Tibial artery (tissue), 4 donors: Measurements from ENCODE around the gene ARMC7.
"Not testable (repeated sequence)": the region's sequence is repeated elsewhere in the genome, so short reads cannot be mapped to it uniquely, and the experiment has no call there.

Experiments
- DNase-seq, 2 donors: peaks; one replicate each; pipeline ENCODE4 v3.0.0-alpha.2; 2019
- H3K27ac ChIP-seq, 2 donors: fragments of 200-600 bp; sonication (generic) in 1 of 2; 1 replicate in 1 of 2; 2 replicates in 1 of 2; pipeline ENCODE4 v1.5.1; 2018 to 2019; ENCODE audit warnings: mild to moderate bottlenecking in 1 of 2
- H3K27me3 ChIP-seq, 2 donors: fragments of 200-600 bp; sonication (generic) in 1 of 2; one replicate each; pipeline versions ENCODE4 v1.5.1 to v1.6.0; 2016 to 2019
- H3K36me3 ChIP-seq, 3 donors: fragments of 200-600 bp; sonication (generic) in 2 of 3; one replicate each; pipeline ENCODE4 v1.5.1; 2016 to 2019; ENCODE audit warnings: mild to moderate bottlenecking in 2 of 3
- H3K4me1 ChIP-seq, 4 donors: fragments of 200-600 bp; sonication (generic) in 2 of 4; 1 replicate in 3 of 4; 2 replicates in 1 of 4; pipeline ENCODE4 v1.5.1; 2016 to 2019
- H3K4me3 ChIP-seq, 2 donors: fragments of 200-600 bp; sonication (generic) in 1 of 2; 1 replicate in 1 of 2; 2 replicates in 1 of 2; pipeline ENCODE4 v1.5.1; 2018 to 2019; ENCODE audit warnings: mild to moderate bottlenecking in 2 of 2
- H3K9me3 ChIP-seq, 3 donors: fragments of 200-600 bp; sonication (generic) in 1 of 3; one replicate each; pipeline ENCODE4 v1.5.1; 2016 to 2019
- intact Hi-C: fragments of 100-400 bp; cut with DNase I; formaldehyde crosslinking; loops from one replicate; pipeline ENCODE4 v1.15.0; 2023; ENCODE audit warnings: low total_unique reads
- TF ChIP-seq, protein P1 (sequence below), 2 experiments: fragments of 200-600 bp in 1 of 2; fragments of 450-650 bp in 1 of 2; IDR thresholded peaks; one replicate each; pipeline ENCODE4 v1.5.1; 2017 to 2019; ENCODE audit warnings: antibody characterized with exemption in 2 of 2, mild to moderate bottlenecking in 1 of 2, moderate library complexity in 1 of 2

ARMC7 gene

GRCh38 chr17:75067856-75068255 is 41.9 kb upstream of the ARMC7 start:
- Histone ChIP-seq H3K27ac (no peak overlapping the region), H3K9me3 (no peaks in the 10 kb centered on the region), H3K36me3 (peaks cover 16 to 31% (median 21%) of the 10 kb centered on the region in 3 donors), H3K27me3 (no peaks in the 10 kb centered on the region), H3K4me3 (no peak overlapping the region), H3K4me1 (no peaks in the 10 kb centered on the region)
- TF ChIP-seq, protein P1, sequence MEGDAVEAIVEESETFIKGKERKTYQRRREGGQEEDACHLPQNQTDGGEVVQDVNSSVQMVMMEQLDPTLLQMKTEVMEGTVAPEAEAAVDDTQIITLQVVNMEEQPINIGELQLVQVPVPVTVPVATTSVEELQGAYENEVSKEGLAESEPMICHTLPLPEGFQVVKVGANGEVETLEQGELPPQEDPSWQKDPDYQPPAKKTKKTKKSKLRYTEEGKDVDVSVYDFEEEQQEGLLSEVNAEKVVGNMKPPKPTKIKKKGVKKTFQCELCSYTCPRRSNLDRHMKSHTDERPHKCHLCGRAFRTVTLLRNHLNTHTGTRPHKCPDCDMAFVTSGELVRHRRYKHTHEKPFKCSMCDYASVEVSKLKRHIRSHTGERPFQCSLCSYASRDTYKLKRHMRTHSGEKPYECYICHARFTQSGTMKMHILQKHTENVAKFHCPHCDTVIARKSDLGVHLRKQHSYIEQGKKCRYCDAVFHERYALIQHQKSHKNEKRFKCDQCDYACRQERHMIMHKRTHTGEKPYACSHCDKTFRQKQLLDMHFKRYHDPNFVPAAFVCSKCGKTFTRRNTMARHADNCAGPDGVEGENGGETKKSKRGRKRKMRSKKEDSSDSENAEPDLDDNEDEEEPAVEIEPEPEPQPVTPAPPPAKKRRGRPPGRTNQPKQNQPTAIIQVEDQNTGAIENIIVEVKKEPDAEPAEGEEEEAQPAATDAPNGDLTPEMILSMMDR (IDR thresholded peaks at IDR 0.05), result no peak
- intact Hi-C loops, result no loop called here
- DNase-seq, result no peak

- H3K4me1 ChIP-seq, result no peaks in the 10 kb centered on the region
- DNase-seq, result no peak
- TF ChIP-seq, protein P1 (IDR thresholded peaks at IDR 0.05), result no peak
- no peaks in the 10 kb centered on the region for H3K9me3 ChIP-seq
- H3K36me3 ChIP-seq, result peaks cover 7 to 22% (median 12%) of the 10 kb centered on the region in 3 donors
- H3K27ac ChIP-seq, result no peak overlapping the region
- H3K27me3 ChIP-seq, result no peaks in the 10 kb centered on the region
- H3K4me3 ChIP-seq, result no peak overlapping the region
- intact Hi-C loops, result no loop called here
These were observed 41.0 kb upstream of the ARMC7 start for GRCh38 chr17:75068750-75069149.

DNA sequence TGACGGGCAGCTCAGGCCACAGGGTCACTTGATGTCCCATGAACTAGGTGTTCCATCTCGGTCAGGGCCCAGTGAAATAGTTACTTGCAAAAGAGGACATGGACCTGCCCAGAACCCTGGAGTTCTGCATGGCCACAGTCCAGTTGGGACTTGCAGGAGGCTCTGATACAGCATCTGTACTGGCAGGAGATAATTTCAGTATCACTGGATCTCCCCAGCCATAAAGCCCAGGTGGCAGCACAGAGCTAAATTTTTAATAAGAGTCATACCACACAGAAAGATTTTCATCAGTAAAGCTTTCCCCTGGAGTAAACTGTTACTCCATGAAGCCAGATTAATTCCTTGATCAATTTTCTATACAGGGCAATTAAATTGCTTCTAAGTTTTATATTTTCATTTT is 40.0 kb upstream of the ARMC7 start:
- TF ChIP-seq, protein P1 (IDR thresholded peaks at IDR 0.05), result no peak
- H3K36me3 ChIP-seq, result peaks cover 5 to 11% (median 6%) of the 10 kb centered on the region in 3 donors
- intact Hi-C loops, result no loop called here
- H3K27me3 ChIP-seq, result no peaks in the 10 kb centered on the region
- no peaks in the 10 kb centered on the region for H3K9me3 ChIP-seq
- H3K4me3 ChIP-seq, result no peak overlapping the region
- no peaks in the 10 kb centered on the region for H3K4me1 ChIP-seq
- DNase-seq, result no peak
- no peak overlapping the region for H3K27ac ChIP-seq

- H3K27ac ChIP-seq, intact Hi-C loops, H3K9me3 ChIP-seq, H3K27me3 ChIP-seq, DNase-seq, H3K36me3 ChIP-seq, H3K4me1 ChIP-seq, H3K4me3 ChIP-seq: not testable (repeated sequence)
These were observed 38.1 kb upstream of the ARMC7 start for GRCh38 chr17:75071478-75072271.

DNA sequence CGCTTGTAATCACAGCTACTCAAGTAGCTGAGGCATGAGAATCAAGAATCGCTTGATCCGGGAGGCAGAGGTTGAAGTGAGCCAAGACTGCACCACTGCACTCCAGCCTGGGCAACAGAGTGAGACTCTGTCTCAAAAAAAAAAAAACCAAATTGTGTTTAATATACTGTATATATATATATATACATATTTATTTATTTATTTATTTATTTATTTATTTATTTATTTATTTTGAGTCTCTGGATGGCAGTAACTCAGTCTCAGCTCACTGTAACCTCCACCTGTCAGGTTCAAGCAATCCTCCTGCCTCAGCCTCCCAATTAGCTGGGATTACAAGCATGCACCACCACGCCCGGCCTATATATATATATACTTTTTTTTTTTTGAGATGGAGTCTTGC is 36.9 kb upstream of the ARMC7 start:
- H3K4me1 ChIP-seq, result peaks cover 0 to 12% (median 8%) of the 10 kb centered on the region in 4 donors
- H3K36me3 ChIP-seq, H3K27ac ChIP-seq, H3K4me3 ChIP-seq, DNase-seq, H3K9me3 ChIP-seq, intact Hi-C loops, H3K27me3 ChIP-seq: not testable (repeated sequence)

- no peak overlapping the region for H3K27ac ChIP-seq
- peaks cover 0 to 19% (median 15%) of the 10 kb centered on the region in 4 donors for H3K4me1 ChIP-seq
- no peaks in the 10 kb centered on the region for H3K9me3 ChIP-seq
- H3K27me3 ChIP-seq, result no peaks in the 10 kb centered on the region
- intact Hi-C loops, result no loop called here
- no peaks in the 10 kb centered on the region for H3K36me3 ChIP-seq
- TF ChIP-seq, protein P1 (IDR thresholded peaks at IDR 0.05), result no peak
- no peak overlapping the region for H3K4me3 ChIP-seq
- no peak for DNase-seq
These were observed 36.1 kb upstream of the ARMC7 start for GRCh38 chr17:75073618-75074047.
